Fibroblast of lung (primary cell): ENCODE results near the gene FARP1. TPM values are rescaled to one million over a fixed set of nuclear protein-coding genes. Genes with fewer than 3 reads are reported as not detected.
"Not testable (repeated sequence)": the region's sequence is repeated elsewhere in the genome, so short reads cannot be mapped to it uniquely, and the experiment has no call there.

Experiments
- DNase-seq, 2 donors: peaks; one replicate each; pipeline versions ENCODE4 v3.0.0 to v3.0.0-alpha.2; 2010; ENCODE audit warnings: low read depth in 2 of 2
- H2AFZ ChIP-seq: 2 replicates; pipeline ENCODE4 v1.5.1; 2012; ENCODE audit warnings: low read length, control low read depth, inconsistent platforms
- H3K27ac ChIP-seq: 2 replicates; pipeline ENCODE4 v1.5.1; 2011; ENCODE audit warnings: low read length, control low read depth; ENCODE audit not compliant: insufficient read depth
- H3K27me3 ChIP-seq: 2 replicates; pipeline ENCODE4 v1.5.1; 2011; ENCODE audit warnings: mild to moderate bottlenecking, low read length; ENCODE audit not compliant: control insufficient read depth, insufficient read depth
- H3K36me3 ChIP-seq: 2 replicates; pipeline ENCODE4 v1.5.1; 2011; ENCODE audit warnings: low read length; ENCODE audit not compliant: control insufficient read depth, insufficient read depth
- H3K4me1 ChIP-seq: 2 replicates; pipeline ENCODE4 v1.5.1; 2011; ENCODE audit warnings: low read length; ENCODE audit not compliant: control insufficient read depth, insufficient read depth; ENCODE audit errors: extremely low read depth
- H3K4me2 ChIP-seq: 2 replicates; pipeline ENCODE4 v1.5.1; 2011; ENCODE audit warnings: low read length, control low read depth; ENCODE audit not compliant: insufficient read depth; ENCODE audit errors: extremely low read depth
- H3K4me3 ChIP-seq, 4 experiments: fragments of 200-600 bp in 1 of 4; sonication (generic) in 1 of 4; replicated peaks in 1 of 4; 2 replicates each; pipeline ENCODE4 v1.5.1; 2011 to 2016; ENCODE audit warnings: low read length in 4 of 4, low read depth in 3 of 4, mild to moderate bottlenecking in 3 of 4, control low read depth in 2 of 4, inconsistent platforms in 1 of 4, mixed read lengths in 1 of 4; ENCODE audit not compliant: insufficient read depth in 1 of 4; ENCODE audit errors: control extremely low read depth in 1 of 4
- H3K79me2 ChIP-seq: 2 replicates; pipeline ENCODE4 v1.5.1; 2012; ENCODE audit warnings: mild to moderate bottlenecking, low read length, inconsistent platforms; ENCODE audit not compliant: control insufficient read depth, insufficient read depth
- H3K9ac ChIP-seq: 2 replicates; pipeline ENCODE4 v1.5.1; 2011; ENCODE audit warnings: mild to moderate bottlenecking, low read length, control low read depth; ENCODE audit not compliant: insufficient read depth
- H3K9me3 ChIP-seq: 2 replicates; pipeline ENCODE4 v1.5.1; 2012; ENCODE audit warnings: low read depth, low read length; ENCODE audit not compliant: control insufficient read depth, insufficient read depth
- H4K20me1 ChIP-seq: 2 replicates; pipeline ENCODE4 v1.5.1; 2011; ENCODE audit warnings: low read length; ENCODE audit not compliant: control insufficient read depth, insufficient read depth; ENCODE audit errors: extremely low read depth
- CTCF ChIP-seq, 2 donors: IDR thresholded peaks in 1 of 2; conservative IDR thresholded peaks in 1 of 2; 1 replicate in 1 of 2; 2 replicates in 1 of 2; pipeline ENCODE4 v1.5.1; 2011 to 2012; ENCODE audit warnings: low read length in 2 of 2, control low read depth in 1 of 2, inconsistent platforms in 1 of 2, low read depth in 1 of 2, mild to moderate bottlenecking in 1 of 2
- EZH2 ChIP-seq: IDR thresholded peaks from 2 replicates; pipeline ENCODE4 v1.5.1; 2012; ENCODE audit warnings: low read length, control low read depth, mild to moderate bottlenecking; ENCODE audit errors: missing control alignments
- polyA plus RNA-seq, 2 donors: library from polyadenylated mRNA; depleted of rRNA in 1 of 2; stranded (reverse) in 1 of 2; unstranded in 1 of 2; fragments of >200 nt; gene quantifications; 2 replicates each; pipeline ENCODE4 v1.2.1, GENCODE V29; 2011 to 2012; ENCODE audit warnings: missing spikeins in 1 of 2
- total RNA-seq: library from RNA; depleted of rRNA; stranded (reverse); fragments of >200 nt; gene quantifications from 2 replicates; pipeline ENCODE4 v1.2.1, GENCODE V29; 2014

The FARP1 gene
- total and polyA plus RNA-seq, 2 donors (not counting 1 experiment from before 2014, with no cell fraction given) = 50.9 to 199 TPM

DNA sequence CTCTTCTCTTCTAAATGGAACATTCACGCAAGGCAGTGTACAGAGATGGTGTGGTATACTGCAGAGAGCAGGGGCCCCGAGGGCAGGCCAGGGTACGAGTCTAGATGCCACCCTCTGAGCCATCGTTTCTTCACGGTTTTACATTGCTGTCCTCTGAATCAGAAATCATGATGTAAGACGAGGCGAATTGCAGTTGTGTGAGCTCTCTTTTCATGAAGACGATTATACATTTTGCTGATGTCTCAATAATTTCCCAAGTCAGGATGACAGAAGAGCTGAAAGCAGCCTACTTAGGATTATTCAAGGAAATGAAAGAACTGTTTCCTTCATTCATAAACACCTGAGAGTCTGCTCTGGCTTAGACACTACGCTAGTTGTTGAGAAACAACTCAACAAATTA is 127.9 kb downstream of the FARP1 start:
- H3K79me2 ChIP-seq = peaks cover 30% of the 10 kb centered on the region
- no peak overlapping the region for H3K4me2 ChIP-seq
- H3K36me3 ChIP-seq = peaks cover 1% of the 10 kb centered on the region
- no peak overlapping the region for H2AFZ ChIP-seq
- H4K20me1 ChIP-seq = no peaks in the 10 kb centered on the region
- no peak for DNase-seq
- H3K9ac ChIP-seq = no peak overlapping the region
- TF ChIP-seq CTCF (conservative IDR thresholded peaks at IDR 0.05 in 1 of 2, IDR thresholded peaks at IDR 0.05 in 1 of 2; ENCODE audit: low read depth in 1 of 2, low read length in 2 of 2) = no peak
- no peak for TF ChIP-seq EZH2
- no peaks in the 10 kb centered on the region for H3K9me3 ChIP-seq
- no peaks in the 10 kb centered on the region for H3K27me3 ChIP-seq
- peaks cover 22% of the 10 kb centered on the region for H3K4me1 ChIP-seq
- no peak overlapping the region for H3K27ac ChIP-seq
- H3K4me3 ChIP-seq = no peak overlapping the region

DNA sequence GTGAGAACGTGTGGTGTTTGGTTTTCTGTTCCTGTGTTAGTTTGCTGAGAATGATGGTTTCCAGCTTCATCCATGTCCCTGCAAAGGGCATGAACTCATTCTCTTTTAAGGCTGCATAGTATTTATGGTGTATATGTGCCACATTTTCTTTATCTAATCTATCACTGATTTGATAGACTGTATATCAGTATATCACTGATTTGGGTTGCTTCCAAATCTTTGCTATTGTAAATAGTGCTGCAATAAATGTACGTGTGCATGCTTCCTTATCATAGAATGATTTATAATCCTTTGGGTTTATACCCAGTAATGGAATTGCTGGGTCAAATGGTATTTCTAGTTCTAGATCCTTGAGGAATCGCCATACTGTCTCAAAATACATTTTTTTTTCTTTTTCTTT is 128.8 kb downstream of the FARP1 start:
- H3K4me3 ChIP-seq, H3K36me3 ChIP-seq, H3K27ac ChIP-seq, H2AFZ ChIP-seq, H3K9ac ChIP-seq, H3K4me2 ChIP-seq, H3K27me3 ChIP-seq, DNase-seq, H3K9me3 ChIP-seq, H4K20me1 ChIP-seq: not testable (repeated sequence)
- peaks cover 20% of the 10 kb centered on the region for H3K4me1 ChIP-seq
- H3K79me2 ChIP-seq = peaks cover 25% of the 10 kb centered on the region

DNA sequence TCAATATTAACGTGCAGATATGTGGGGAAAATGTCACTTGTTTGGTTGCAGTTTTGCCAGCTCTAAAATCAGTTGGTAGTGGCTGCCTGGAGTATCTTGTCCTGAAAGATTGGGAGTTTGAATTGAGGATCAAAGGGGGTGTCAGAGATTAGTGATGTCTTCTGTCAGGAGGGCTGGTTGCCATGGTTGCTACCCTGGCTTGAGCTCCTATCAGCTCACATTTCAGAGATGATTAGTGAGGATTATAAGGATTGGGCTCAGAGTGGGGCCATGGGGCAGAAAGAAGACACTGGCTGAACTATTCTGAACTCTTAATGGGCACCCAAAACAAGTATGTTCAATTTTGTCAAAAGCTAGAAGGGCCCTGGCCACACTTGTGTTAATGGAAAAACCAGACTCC is 129.7 kb downstream of the FARP1 start:
- no peak overlapping the region for H3K4me2 ChIP-seq
- TF ChIP-seq CTCF (conservative IDR thresholded peaks at IDR 0.05 in 1 of 2, IDR thresholded peaks at IDR 0.05 in 1 of 2; ENCODE audit: low read depth in 1 of 2, low read length in 2 of 2) (no peak), EZH2 (no peak)

More for the DNA sequence above, 129.7 kb downstream of the FARP1 start:
- Histone ChIP-seq H3K27ac (no peak overlapping the region), H3K79me2 (peaks cover 27% of the 10 kb centered on the region), H3K4me1 (peaks cover 17% of the 10 kb centered on the region), H4K20me1 (no peaks in the 10 kb centered on the region), H3K4me3 (no peak overlapping the region), H2AFZ (no peak overlapping the region), H3K9ac (no peak overlapping the region), H3K27me3 (no peaks in the 10 kb centered on the region), H3K9me3 (no peaks in the 10 kb centered on the region), H3K36me3 (peaks cover under 1% of the 10 kb centered on the region)
- DNase-seq = no peak
